NCI-H2107 (cell line): ENCODE measurements around the gene ABCA7.

Source experiments
- DNase-seq: peaks from one replicate; lab custom pipeline; 2025; lab: John Stamatoyannopoulos, UW

The ABCA7 gene

DNA sequence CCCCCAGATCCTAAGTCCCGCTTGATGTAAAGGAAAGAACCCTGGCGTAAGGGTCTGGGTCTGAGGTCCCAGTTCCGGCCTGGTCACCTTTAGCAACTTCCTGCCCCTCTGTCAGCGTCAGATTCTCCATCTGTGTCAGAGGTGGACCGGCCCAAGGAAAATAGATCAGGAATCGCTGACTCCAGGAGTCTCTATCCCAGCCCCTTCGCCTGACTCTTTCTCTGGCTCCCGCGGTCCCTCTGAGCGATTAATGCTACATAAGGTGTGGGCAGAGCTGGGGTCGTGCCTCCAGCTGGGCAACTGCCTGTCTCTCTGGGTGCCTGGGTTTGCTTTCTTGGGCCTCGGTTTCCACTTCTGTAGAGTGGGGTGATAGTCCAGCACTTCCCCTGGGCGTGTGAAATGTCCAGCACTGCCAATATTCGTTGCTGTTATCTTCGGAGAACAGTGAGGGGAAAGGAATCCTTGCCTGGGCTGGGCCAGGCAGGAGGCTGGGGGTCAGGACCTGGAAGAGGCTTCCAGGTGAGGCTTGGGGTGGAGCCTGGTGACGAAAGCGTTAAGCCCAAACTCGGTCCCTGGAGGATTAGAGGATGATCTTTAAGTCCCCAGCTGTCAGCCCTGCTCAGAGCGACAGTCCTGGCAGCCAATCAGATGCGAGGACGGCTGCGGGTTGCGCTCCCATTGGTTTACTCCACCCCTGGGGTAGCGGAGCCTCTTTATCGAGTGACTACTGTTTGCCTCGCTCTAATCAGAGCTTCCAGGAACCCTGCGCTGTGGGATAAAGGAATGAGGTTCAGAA lies 767 bp downstream of the ABCA7 start:
- DNase-seq: peak; percentile 61

DNA sequence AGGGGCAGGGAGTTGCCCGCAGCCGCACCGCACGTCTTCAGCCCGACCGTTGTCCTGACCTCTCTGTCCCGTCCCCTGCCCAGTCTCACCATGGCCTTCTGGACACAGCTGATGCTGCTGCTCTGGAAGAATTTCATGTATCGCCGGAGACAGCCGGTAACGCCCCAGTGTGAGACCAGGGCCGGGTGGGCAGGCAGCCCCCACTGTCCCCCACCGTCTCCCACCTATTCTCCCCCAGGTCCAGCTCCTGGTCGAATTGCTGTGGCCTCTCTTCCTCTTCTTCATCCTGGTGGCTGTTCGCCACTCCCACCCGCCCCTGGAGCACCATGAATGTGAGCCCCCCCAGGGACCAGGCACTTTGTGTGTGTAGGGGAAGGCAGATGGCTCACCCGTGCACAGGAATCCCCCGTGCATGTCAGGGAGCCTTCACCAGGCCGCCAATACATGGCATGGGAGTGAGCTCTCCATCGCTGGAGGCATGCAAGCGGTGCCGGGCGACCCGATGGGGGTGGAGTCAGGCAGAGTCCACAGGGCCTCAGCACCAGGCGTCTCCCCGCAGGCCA lies 1.4 kb downstream of the ABCA7 start:
- DNase-seq: no peak

DNA sequence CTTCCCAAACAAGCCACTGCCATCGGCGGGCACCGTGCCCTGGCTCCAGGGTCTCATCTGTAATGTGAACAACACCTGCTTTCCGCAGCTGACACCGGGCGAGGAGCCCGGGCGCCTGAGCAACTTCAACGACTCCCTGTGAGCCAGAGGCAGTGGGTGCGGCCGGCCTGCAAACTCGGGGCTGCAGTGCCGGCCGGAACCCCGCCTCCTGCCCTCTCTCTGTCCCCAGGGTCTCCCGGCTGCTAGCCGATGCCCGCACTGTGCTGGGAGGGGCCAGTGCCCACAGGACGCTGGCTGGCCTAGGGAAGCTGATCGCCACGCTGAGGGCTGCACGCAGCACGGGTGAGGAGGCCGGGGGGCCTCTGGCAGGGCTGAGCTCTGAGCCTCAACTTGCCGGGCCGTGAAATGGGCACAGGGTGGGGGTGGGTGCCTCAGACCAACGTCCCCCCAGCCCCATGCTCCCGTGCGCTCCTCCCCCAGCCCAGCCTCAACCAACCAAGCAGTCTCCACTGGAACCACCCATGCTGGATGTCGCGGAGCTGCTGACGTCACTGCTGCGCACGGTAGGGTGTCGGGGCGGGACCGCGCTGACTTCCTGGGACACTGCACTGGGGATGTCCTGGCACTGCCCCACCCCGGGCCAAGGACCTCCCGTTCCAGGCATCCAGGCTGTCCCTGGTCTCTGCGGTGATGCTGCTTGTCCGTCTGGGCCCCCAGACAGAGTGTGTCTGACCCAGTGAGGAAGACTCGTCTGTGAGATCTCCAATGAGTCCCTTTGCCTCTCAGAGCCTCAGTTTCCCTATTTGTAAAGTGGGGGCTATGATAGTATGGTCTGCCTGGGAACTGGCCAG lies 2.2 kb downstream of the ABCA7 start:
- DNase-seq: peak; percentile 47

DNA sequence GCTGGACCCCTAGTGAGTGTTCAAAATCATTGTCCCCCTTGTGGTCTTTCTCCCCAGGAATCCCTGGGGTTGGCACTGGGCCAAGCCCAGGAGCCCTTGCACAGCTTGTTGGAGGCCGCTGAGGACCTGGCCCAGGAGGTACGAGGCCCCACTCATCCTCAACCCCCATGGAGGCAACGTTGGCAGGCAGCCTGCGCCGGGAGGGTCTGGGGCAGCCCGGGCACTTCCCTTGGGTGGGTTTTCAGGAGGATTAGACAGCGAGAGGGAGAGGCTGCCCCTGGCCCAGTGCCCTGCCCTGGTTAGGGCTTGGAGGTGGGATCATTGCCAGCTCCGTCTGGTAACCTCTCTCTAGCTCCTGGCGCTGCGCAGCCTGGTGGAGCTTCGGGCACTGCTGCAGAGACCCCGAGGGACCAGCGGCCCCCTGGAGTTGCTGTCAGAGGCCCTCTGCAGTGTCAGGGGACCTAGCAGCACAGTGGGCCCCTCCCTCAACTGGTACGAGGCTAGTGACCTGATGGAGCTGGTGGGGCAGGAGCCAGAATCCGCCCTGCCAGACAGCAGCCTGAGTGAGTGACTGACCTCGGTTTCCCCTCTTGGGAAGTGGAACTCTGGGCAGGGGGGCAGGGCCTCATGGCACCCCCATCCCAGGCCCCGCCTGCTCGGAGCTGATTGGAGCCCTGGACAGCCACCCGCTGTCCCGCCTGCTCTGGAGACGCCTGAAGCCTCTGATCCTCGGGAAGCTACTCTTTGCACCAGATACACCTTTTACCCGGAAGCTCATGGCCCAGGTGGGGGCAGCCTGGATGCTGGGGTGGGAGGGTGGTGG lies 3.0 kb downstream of the ABCA7 start:
- no peak for DNase-seq

DNA sequence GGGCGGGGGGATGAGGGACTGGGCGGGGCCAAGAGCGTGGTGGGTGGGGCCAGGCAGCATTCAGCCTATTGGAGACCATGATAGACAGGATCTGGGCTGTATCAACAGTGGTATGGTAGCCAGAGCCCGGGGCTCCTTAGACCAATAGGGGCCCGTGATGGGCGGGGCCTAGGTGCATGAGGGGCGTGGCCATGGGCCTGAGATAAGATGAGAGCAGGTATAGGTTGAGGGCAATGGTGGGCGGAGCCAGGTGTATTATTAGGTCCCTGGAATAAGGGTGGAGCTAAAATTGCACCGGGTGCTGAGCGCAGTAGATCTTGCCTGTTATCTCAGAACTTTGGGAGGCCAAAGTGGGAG lies 5.3 kb downstream of the ABCA7 start:
- DNase-seq: no peak

DNA sequence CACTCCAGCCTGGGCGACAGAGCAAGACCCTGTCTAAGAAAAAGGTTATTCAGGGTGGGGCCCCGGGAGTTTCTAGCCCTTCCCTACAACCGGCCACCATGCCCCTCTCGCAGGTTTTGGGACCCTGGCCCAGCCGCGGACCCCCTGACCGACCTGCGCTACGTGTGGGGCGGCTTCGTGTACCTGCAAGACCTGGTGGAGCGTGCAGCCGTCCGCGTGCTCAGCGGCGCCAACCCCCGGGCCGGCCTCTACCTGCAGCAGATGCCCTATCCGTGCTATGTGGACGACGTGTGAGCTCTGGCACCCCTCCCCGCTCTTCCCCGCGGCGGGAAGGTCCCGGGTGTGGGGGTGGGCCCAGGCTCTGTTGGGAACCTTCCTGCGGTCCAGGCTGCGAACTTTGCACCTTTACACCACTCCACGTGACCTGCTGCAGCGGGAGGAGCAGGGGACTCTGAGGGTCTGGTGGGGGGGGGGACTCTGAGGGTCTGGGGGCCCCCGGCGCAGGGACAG lies 6.3 kb downstream of the ABCA7 start:
- no peak for DNase-seq

DNA sequence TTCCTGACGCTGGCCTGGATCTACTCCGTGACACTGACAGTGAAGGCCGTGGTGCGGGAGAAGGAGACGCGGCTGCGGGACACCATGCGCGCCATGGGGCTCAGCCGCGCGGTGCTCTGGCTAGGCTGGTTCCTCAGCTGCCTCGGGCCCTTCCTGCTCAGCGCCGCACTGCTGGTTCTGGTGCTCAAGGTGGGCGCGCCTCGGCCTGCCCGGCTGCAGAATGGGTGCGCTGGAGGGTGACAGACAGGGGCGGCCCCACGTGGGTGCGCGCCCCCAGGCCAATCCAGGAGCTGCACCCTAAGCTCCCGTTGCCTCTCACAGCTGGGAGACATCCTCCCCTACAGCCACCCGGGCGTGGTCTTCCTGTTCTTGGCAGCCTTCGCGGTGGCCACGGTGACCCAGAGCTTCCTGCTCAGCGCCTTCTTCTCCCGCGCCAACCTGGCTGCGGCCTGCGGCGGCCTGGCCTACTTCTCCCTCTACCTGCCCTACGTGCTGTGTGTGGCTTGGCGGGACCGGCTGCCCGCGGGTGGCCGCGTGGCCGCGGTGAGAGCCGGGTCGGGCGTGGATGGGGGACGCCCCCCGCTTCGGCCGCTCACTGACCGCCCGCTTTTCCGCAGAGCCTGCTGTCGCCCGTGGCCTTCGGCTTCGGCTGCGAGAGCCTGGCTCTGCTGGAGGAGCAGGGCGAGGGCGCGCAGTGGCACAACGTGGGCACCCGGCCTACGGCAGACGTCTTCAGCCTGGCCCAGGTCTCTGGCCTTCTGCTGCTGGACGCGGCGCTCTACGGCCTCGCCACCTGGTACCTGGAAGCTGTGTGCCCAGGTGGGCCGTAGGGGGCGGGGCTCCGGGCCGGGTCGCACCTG lies 7.2 kb downstream of the ABCA7 start:
- no peak for DNase-seq

DNA sequence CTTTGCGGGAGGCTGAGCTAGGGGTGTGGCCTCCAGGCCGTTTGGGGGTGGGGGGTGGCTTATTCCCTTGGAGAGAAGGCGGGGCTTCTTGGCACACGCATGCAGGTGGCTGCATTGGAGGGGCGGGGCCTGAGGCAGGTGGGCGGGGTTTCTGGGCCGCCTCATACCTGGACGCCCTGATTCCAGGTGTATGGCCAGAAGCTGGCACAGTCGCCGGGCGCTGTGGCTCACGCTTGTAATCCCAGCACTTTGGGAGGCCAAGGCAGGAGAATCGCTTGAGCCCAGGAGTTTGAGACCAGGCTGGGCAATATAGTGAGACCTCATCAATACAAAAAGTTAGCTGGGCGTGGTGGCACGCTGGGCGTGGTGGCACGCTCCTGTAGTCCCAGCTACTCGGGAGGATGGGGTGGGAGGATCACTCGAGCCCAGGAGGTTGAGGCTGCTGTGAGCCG lies 7.8 kb downstream of the ABCA7 start:
- no peak for DNase-seq

DNA sequence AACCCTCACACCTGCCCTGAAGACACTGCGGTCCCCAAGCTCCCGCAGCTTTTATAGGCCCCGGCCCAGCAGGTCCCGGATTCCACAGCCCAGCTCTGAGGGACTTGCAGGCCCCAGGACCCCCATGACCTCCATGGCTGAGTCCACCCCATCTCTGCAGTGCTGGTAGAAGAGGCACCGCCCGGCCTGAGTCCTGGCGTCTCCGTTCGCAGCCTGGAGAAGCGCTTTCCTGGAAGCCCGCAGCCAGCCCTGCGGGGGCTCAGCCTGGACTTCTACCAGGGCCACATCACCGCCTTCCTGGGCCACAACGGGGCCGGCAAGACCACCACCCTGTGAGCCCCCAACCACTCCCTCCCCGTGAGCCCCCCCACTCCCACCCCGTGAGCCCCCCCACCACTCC lies 9.2 kb downstream of the ABCA7 start:
- DNase-seq: no peak

DNA sequence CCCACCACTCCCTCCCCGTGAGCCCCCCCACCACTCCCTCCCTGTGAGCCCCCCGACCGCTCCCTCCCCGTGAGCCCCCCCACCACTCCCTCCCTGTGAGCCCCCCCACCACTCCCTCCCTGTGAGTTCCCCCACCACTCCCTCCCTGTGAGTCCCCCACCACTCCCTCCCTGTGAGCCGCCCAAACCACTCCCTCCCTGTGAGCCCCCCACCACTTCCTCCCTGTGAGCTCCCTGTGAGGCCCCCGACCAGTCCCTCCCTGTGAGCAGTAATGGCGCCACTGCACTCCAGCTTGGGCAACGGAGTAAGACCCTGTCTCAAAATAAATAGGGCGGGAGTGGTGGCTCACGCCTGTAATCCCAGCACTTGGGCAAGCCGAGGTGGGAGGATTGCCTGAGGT lies 9.9 kb downstream of the ABCA7 start:
- no peak for DNase-seq

DNA sequence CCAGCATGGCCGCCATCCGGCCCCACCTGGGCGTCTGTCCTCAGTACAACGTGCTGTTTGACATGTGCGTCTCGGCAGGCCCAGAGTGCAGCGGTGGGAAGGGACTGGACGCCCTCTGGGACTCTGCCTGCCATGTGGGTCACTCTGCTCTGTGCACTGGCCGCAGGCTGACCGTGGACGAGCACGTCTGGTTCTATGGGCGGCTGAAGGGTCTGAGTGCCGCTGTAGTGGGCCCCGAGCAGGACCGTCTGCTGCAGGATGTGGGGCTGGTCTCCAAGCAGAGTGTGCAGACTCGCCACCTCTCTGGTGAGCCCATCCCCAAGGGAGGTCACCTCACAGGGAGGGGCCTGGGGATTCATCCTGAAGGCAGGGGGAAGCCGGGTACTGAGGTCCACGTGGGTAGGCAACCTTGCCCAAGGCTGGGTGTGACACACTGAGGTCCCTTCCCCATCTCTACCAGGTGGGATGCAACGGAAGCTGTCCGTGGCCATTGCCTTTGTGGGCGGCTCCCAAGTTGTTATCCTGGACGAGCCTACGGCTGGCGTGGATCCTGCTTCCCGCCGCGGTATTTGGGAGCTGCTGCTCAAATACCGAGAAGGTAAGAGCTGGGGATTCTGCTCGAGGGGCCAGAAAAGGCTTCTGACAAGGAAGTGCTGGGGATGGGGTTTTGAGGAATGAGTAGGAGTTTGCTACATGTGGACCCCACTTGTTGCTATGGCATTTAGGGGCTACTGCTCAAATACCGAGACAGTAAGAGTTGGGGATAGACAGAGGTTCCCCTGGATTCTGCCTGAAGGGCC lies 11.3 kb downstream of the ABCA7 start:
- no peak for DNase-seq

DNA sequence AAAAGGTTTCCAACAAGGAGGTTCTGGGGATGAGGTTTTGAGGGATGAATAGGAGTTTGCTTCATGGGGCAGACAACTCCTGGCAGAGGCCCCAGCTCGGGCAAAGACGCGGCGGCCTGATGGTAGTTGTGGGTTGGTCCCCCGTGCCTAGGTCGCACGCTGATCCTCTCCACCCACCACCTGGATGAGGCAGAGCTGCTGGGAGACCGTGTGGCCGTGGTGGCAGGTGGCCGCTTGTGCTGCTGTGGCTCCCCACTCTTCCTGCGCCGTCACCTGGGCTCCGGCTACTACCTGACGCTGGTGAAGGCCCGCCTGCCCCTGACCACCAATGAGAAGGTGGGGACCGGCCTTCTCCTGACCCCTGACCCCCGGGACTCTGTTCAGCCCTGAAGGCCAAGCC lies 11.9 kb downstream of the ABCA7 start:
- no peak for DNase-seq

DNA sequence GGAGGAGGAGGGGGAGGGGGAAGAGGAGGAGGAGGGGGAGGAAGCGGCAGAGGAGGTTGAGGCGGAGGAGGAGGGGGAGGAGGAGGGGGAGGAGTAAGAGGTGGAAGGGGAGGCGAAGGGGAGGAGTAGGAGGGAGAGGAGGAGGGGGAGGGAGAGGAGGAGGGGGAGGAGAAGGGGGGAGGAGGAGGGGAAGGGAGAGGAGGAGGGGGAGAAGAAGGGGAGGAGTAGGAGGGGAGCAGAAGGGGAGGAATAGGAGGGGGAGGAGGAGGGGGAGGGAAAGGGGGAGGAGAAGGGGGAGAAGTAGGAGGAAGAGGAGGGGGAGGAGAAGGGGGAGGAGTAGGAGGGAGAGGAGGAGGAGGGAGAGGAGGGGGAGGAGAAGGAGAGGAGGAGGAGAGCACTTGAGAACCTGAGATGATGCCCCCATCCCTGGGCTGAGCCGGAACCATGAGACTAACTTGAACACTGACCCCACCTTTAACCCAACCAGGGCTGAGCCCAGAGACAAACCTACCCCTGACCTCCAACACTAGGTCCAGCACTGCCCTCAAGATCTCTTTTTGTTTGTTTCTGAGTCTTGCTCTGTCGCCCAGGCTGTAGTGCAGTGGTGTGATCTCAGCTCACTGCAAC lies 12.6 kb downstream of the ABCA7 start:
- no peak for DNase-seq

DNA sequence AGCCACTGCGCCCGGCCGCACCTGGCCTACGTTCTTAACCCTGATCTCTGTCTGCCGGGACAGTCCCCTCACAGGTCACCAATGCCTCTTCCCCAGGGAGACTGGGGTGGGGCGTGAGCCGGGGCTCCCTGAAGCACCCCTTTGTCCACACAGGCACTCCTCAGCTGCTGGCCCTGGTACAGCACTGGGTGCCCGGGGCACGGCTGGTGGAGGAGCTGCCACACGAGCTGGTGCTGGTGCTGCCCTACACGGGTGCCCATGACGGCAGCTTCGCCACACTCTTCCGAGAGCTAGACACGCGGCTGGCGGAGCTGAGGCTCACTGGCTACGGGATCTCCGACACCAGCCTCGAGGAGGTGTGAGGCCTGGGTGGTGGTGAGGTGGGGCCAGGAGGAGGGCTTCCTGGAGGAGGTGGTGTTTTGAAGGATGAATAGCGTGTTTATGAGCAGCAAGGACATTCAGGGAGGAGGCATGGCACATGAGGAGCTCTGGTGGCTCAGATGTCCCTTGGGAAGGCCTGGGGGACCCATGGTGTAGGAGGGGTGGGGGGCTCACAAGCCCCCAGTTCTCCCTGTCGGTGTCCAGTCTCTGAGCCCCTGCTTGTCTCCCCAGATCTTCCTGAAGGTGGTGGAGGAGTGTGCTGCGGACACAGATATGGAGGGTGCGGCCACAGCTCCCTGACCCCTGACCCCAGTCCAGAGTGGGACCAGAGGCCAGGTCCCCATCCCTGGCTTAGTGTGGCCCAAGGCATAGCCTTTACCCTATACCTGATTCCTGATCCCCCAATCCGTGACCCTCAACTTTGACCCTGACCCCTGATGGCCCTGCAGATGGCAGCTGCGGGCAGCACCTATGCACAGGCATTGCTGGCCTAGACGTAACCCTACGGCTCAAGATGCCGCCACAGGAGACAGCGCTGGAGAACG lies 13.5 kb downstream of the ABCA7 start:
- no peak for DNase-seq

DNA sequence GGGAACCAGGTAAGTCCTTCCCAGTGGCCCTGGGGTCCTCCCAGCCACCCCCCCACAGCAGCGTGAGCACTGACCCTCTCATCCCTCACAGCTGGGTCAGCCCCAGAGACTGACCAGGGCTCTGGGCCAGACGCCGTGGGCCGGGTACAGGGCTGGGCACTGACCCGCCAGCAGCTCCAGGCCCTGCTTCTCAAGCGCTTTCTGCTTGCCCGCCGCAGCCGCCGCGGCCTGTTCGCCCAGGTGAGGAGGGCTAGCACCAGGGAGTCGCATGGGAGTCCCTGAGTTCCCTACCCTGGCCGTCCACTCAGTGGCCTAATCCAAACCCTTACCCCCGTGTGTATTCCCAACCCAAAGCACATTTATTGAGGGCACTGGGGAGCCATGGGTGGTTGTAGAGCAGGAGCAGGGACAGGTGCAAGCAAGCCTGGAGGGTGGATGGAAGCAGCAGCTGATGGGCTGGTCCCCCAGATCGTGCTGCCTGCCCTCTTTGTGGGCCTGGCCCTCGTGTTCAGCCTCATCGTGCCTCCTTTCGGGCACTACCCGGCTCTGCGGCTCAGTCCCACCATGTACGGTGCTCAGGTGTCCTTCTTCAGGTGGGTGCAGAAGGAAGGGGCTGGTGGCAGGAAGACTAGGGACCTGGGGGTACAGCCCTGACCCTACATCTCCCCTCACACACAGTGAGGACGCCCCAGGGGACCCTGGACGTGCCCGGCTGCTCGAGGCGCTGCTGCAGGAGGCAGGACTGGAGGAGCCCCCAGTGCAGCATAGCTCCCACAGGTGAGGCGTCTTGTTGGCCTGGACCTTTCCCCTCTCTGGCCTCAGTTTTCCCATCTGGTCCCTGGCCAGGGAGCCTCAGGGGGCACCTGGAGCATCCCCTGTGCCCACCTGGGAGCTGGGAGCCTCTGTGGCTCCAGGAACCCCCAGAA lies 14.5 kb downstream of the ABCA7 start:
- no peak for DNase-seq

DNA sequence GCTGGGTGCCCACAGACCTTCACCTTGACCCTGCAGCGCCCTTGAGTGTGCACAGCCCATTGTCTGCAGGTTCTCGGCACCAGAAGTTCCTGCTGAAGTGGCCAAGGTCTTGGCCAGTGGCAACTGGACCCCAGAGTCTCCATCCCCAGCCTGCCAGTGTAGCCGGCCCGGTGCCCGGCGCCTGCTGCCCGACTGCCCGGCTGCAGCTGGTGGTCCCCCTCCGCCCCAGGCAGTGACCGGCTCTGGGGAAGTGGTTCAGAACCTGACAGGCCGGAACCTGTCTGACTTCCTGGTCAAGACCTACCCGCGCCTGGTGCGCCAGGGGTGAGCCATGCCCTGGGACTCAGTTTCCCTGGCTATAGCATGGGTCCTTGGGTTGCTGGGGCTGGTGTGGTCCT lies 15.1 kb downstream of the ABCA7 start:
- no peak for DNase-seq

DNA sequence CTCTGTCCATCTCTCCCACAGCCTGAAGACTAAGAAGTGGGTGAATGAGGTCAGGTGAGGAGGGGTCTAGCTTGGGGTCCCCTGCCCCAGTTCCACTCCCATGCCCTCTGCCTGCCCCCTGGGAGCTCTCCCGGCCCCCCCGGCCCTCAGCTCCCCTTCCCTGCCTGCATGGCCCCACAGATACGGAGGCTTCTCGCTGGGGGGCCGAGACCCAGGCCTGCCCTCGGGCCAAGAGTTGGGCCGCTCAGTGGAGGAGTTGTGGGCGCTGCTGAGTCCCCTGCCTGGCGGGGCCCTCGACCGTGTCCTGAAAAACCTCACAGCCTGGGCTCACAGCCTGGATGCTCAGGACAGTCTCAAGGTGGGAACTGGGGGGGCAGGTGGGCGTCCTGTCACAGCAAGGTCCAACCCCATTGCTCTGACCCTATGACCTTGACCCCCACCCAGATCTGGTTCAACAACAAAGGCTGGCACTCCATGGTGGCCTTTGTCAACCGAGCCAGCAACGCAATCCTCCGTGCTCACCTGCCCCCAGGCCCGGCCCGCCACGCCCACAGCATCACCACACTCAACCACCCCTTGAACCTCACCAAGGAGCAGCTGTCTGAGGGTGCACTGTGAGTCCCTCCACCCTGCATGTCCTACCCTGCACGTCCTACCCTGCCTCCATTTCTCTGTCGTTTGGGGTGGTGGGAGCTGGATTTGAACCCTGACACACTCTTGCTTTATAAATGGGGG lies 16.1 kb downstream of the ABCA7 start:
- DNase-seq: no peak
